PFSK-1 (cell line): ENCODE data around the gene LINGO1.

Source experiments
- FOXP2 ChIP-seq: optimal IDR thresholded peaks from 2 replicates; pipeline ENCODE3; 2011; ENCODE audit warnings: borderline replicate concordance, control low read depth, inconsistent platforms; ENCODE audit not compliant: insufficient read depth; ENCODE audit errors: extremely low read length, extremely low read depth
- POLR2AphosphoS5 ChIP-seq: IDR thresholded peaks from 2 replicates; pipeline ENCODE4 v1.6.1; 2012; ENCODE audit warnings: low read depth, mild to moderate bottlenecking, control low read depth, low read length, moderate library complexity
- SIN3A ChIP-seq: IDR thresholded peaks from 2 replicates; pipeline ENCODE4 v1.6.1; 2012; ENCODE audit warnings: mild to moderate bottlenecking, low read length, moderate library complexity, borderline replicate concordance; ENCODE audit not compliant: insufficient read depth
- TAF1 ChIP-seq: IDR thresholded peaks from 2 replicates; pipeline ENCODE4 v1.6.1; 2012; ENCODE audit warnings: low read length, control low read depth, borderline replicate concordance; ENCODE audit not compliant: insufficient read depth
- TF ChIP-seq, protein P1 (sequence below), 2 experiments: IDR thresholded peaks; 2 replicates each; pipeline versions ENCODE4 v1.6.1 to v1.8.0; 2011 to 2012; ENCODE audit warnings: low read depth in 2 of 2, low read length in 2 of 2, control low read depth in 1 of 2, inconsistent platforms in 1 of 2, mild to moderate bottlenecking in 1 of 2, moderate library complexity in 1 of 2; ENCODE audit not compliant: insufficient read depth in 1 of 2

LINGO1 gene

GRCh38 chr15:77575203-77575934 is 57.3 kb downstream of the LINGO1 start:
- TF ChIP-seq FOXP2 (no peak), POLR2AphosphoS5 (no peak), SIN3A (no peak), TAF1 (no peak)
- TF ChIP-seq, protein P1, sequence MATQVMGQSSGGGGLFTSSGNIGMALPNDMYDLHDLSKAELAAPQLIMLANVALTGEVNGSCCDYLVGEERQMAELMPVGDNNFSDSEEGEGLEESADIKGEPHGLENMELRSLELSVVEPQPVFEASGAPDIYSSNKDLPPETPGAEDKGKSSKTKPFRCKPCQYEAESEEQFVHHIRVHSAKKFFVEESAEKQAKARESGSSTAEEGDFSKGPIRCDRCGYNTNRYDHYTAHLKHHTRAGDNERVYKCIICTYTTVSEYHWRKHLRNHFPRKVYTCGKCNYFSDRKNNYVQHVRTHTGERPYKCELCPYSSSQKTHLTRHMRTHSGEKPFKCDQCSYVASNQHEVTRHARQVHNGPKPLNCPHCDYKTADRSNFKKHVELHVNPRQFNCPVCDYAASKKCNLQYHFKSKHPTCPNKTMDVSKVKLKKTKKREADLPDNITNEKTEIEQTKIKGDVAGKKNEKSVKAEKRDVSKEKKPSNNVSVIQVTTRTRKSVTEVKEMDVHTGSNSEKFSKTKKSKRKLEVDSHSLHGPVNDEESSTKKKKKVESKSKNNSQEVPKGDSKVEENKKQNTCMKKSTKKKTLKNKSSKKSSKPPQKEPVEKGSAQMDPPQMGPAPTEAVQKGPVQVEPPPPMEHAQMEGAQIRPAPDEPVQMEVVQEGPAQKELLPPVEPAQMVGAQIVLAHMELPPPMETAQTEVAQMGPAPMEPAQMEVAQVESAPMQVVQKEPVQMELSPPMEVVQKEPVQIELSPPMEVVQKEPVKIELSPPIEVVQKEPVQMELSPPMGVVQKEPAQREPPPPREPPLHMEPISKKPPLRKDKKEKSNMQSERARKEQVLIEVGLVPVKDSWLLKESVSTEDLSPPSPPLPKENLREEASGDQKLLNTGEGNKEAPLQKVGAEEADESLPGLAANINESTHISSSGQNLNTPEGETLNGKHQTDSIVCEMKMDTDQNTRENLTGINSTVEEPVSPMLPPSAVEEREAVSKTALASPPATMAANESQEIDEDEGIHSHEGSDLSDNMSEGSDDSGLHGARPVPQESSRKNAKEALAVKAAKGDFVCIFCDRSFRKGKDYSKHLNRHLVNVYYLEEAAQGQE (IDR thresholded peaks at IDR 0.05; ENCODE audit: insufficient read depth in 1 of 2, low read depth in 2 of 2, low read length in 2 of 2): no peak

- TF ChIP-seq FOXP2 (no peak), TAF1 (no peak), POLR2AphosphoS5 (no peak), SIN3A (no peak)
- TF ChIP-seq, protein P1 (IDR thresholded peaks at IDR 0.05; ENCODE audit: insufficient read depth in 1 of 2, low read depth in 2 of 2, low read length in 2 of 2): no peak
Observed at GRCh38 chr15:77574521-77575202, 58.0 kb downstream of the LINGO1 start.

DNA sequence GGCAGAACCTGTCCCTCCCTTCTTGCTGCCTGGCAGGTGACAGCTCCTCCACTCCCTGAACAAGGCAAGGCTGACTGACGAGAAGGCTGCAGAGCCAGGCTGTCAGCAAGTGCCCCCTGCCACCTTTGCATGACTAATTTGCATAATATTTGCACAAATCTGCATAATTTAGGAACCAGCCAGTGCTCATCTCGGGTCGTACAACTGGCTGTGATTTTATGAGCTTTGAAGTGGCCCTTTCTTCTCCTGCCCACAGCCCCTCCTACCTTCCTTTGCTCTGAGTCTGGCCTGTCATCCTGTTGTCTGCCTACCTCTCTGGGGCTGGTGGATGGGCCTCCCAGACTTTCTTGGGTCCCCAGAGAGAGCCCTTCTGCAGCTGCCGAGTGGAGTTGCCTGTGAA is 58.9 kb downstream of the LINGO1 start:
- no peak for TF ChIP-seq SIN3A

DNA sequence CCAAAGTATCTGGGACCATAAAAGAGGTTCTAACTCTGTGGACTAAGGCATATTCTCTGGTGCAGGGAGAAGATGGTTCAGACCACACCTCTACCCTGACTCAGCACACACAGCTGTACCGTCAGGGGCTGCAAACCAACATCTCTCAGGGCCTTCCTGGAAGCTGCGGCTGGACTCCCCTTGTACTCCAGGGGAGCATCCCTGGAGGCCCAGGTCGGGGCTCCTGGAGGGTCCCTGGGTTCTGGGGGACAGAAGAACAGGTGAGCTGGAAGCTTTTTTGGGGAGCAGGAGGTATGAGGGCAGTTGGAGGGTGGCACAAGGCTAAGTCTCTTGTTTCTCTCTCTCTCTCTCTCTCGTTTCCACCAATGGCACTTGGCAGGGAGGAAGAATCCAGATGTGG is 60.5 kb downstream of the LINGO1 start:
- no peak for TF ChIP-seq FOXP2
- TF ChIP-seq POLR2AphosphoS5: no peak
- TF ChIP-seq, protein P1 (IDR thresholded peaks at IDR 0.05; ENCODE audit: insufficient read depth in 1 of 2, low read depth in 2 of 2, low read length in 2 of 2): no peak
- TF ChIP-seq SIN3A: no peak
- TF ChIP-seq TAF1: no peak

- no peak for TF ChIP-seq SIN3A
- no peak for TF ChIP-seq TAF1
- TF ChIP-seq POLR2AphosphoS5: no peak
- no peak for TF ChIP-seq FOXP2
- TF ChIP-seq, protein P1 (IDR thresholded peaks at IDR 0.05; ENCODE audit: insufficient read depth in 1 of 2, low read depth in 2 of 2, low read length in 2 of 2): no peak
Observed at GRCh38 chr15:77571741-77572140, 61.0 kb downstream of the LINGO1 start.
